ENCODE measurements around the gene PRAC2.
A peak's percentile ranks its signal among the peaks of the same experiment; 100 is the strongest.

- TF ChIP-seq, protein P1, sequence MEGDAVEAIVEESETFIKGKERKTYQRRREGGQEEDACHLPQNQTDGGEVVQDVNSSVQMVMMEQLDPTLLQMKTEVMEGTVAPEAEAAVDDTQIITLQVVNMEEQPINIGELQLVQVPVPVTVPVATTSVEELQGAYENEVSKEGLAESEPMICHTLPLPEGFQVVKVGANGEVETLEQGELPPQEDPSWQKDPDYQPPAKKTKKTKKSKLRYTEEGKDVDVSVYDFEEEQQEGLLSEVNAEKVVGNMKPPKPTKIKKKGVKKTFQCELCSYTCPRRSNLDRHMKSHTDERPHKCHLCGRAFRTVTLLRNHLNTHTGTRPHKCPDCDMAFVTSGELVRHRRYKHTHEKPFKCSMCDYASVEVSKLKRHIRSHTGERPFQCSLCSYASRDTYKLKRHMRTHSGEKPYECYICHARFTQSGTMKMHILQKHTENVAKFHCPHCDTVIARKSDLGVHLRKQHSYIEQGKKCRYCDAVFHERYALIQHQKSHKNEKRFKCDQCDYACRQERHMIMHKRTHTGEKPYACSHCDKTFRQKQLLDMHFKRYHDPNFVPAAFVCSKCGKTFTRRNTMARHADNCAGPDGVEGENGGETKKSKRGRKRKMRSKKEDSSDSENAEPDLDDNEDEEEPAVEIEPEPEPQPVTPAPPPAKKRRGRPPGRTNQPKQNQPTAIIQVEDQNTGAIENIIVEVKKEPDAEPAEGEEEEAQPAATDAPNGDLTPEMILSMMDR (conservative IDR thresholded peaks at IDR 0.05 in 1 of 2, IDR thresholded peaks at IDR 0.05 in 1 of 2; ENCODE audit: low read depth in 1 of 2, low read length in 2 of 2), result no peak
- peak; percentile 52 for TF ChIP-seq EZH2 (IDR thresholded peaks at IDR 0.05; ENCODE audit: low read length, missing control alignments)
Measured at GRCh38 chr17:48746916-48747444, 24.0 kb downstream of the PRAC2 start.

All from fibroblast of lung (primary cell).